A549 (cell line): ENCODE measurements around the gene GRIN2D. TPM values are rescaled to one million over a fixed set of nuclear protein-coding genes. Genes with fewer than 3 reads are reported as not detected.

Experiments used
- ATAC-seq, 2 experiments: fragments of 200-7000 bp in 1 of 2; fragments of >200 bp in 1 of 2; cut with Nextera tagmentation in 1 of 2; cut with Tn5 transposase in 1 of 2; 3 replicates each; pipeline versions ENCODE4 v1.8.0 to v1.9.1; 2018 to 2020; ENCODE audit warnings: mild to moderate bottlenecking in 1 of 2, moderate library complexity in 1 of 2
- CTCF ChIA-PET: fragments of 300-600 bp; sonication (Branson Sonifier 250); formaldehyde crosslinking; extraction: SDS; loops from one replicate; lab custom pipeline; 2021; ENCODE audit warnings: antibody characterized with exemption, inconsistent platforms; lab: Yijun Ruan, JAX
- POLR2A ChIA-PET: fragments of 350-600 bp; formaldehyde crosslinking; extraction: SDS; loops from one replicate; lab custom pipeline; 2021; ENCODE audit warnings: antibody characterized with exemption, inconsistent platforms; lab: Yijun Ruan, JAX
- DNase-seq, 2 experiments: peaks; one replicate each; pipeline versions ENCODE4 v3.0.0 to v3.0.0-alpha.2; 2011 to 2016; ENCODE audit warnings: low read depth in 1 of 2, low spot score in 1 of 2
- FAIRE-seq: peaks from 2 replicates; lab custom pipeline; 2011; peaks lifted over from hg19 to GRCh38; lab: Jason Lieb, UNC
- H3K27ac ChIP-seq, 2 experiments: fragments of >200 bp; sonication (Bioruptor Twin); formaldehyde crosslinking; 3 replicates each; pipeline ENCODE4 v1.5.1; 2016 to 2017
- H3K4me1 ChIP-seq: fragments of >200 bp; sonication (Bioruptor Twin); formaldehyde crosslinking; 3 replicates; pipeline ENCODE4 v1.6.1; 2016
- H3K4me2 ChIP-seq: fragments of >200 bp; sonication (Bioruptor Twin); formaldehyde crosslinking; 3 replicates; pipeline ENCODE4 v1.6.1; 2016
- H3K4me3 ChIP-seq: fragments of >200 bp; sonication (Bioruptor Twin); formaldehyde crosslinking; 3 replicates; pipeline ENCODE4 v1.5.1; 2016
- H3K9me3 ChIP-seq: fragments of >200 bp; sonication (Bioruptor Twin); formaldehyde crosslinking; 3 replicates; pipeline ENCODE4 v1.6.1; 2016
- BHLHE40 ChIP-seq: IDR thresholded peaks from 2 replicates; pipeline ENCODE4 v1.6.1; 2012; ENCODE audit warnings: low read depth, low read length, inconsistent platforms
- CBX2 ChIP-seq: fragments of 200-600 bp; sonication (generic); IDR thresholded peaks from 2 replicates; pipeline ENCODE4 v1.6.1; 2016; ENCODE audit warnings: low read depth, mild to moderate bottlenecking, borderline replicate concordance
- CBX8 ChIP-seq: fragments of 200-600 bp; sonication (generic); IDR thresholded peaks from 2 replicates; pipeline ENCODE4 v1.6.1; 2016
- CHD2 ChIP-seq: fragments of 150-350 bp; IDR thresholded peaks from 2 replicates; pipeline ENCODE4 v1.6.1; 2014; ENCODE audit warnings: low read length; ENCODE audit not compliant: partially characterized antibody
- E2F6 ChIP-seq: IDR thresholded peaks from 2 replicates; pipeline ENCODE4 v1.6.1; 2012; ENCODE audit warnings: low read depth, borderline replicate concordance
- EHMT2 ChIP-seq: fragments of 200-600 bp; sonication (generic); IDR thresholded peaks from 2 replicates; pipeline ENCODE4 v1.6.1; 2016; ENCODE audit warnings: antibody characterized with exemption, low read depth, mild to moderate bottlenecking, moderate library complexity
- ESRRA ChIP-seq: fragments of 150-350 bp; IDR thresholded peaks from 2 replicates; pipeline ENCODE4 v1.6.1; 2014; ENCODE audit warnings: mild to moderate bottlenecking, low read length, borderline replicate concordance
- HDAC2 ChIP-seq: fragments of 200-600 bp; sonication (generic); IDR thresholded peaks from 2 replicates; pipeline ENCODE4 v1.6.1; 2016
- HES2 ChIP-seq: fragments of >200 bp; sonication (Bioruptor Twin); formaldehyde crosslinking; IDR thresholded peaks from 2 replicates; pipeline ENCODE4 v1.6.1; 2016
- HEYL ChIP-seq: fragments of 250-450 bp; sonication (Bioruptor Pico); IDR thresholded peaks from 2 replicates; pipeline ENCODE4 v1.8.0; 2021; ENCODE audit warnings: mild to moderate bottlenecking, moderate library complexity
- HOXA7 ChIP-seq: fragments of 250-450 bp; sonication (Bioruptor Pico); IDR thresholded peaks from 2 replicates; pipeline ENCODE4 v1.5.0; 2020; ENCODE audit warnings: mild to moderate bottlenecking, moderate library complexity
- KDM1A ChIP-seq: fragments of 200-600 bp; sonication (generic); IDR thresholded peaks from 2 replicates; pipeline ENCODE4 v1.6.1; 2016; ENCODE audit warnings: low read depth, mild to moderate bottlenecking
- KDM5A ChIP-seq: fragments of 200-600 bp; sonication (generic); IDR thresholded peaks from 2 replicates; pipeline ENCODE4 v1.6.1; 2016; ENCODE audit warnings: antibody characterized with exemption, mild to moderate bottlenecking
- MYC ChIP-seq: IDR thresholded peaks from 2 replicates; pipeline ENCODE4 v1.6.1; 2012; ENCODE audit warnings: mild to moderate bottlenecking, inconsistent platforms, low read length, improper control_type of control experiment, borderline replicate concordance
- NFE2L2 ChIP-seq: fragments of 150-350 bp; conservative IDR thresholded peaks from 2 replicates; pipeline ENCODE4 v1.6.1; 2014; ENCODE audit warnings: low read length
- PHF8 ChIP-seq: fragments of 200-600 bp; sonication (generic); IDR thresholded peaks from 2 replicates; pipeline ENCODE4 v1.6.1; 2016; ENCODE audit warnings: low read depth, mild to moderate bottlenecking, antibody characterized with exemption, moderate library complexity, borderline replicate concordance
- POLR2A ChIP-seq: IDR thresholded peaks from 2 replicates; pipeline ENCODE4 v1.6.1; 2012; ENCODE audit warnings: mild to moderate bottlenecking, low read length
- POLR2AphosphoS2 ChIP-seq: conservative IDR thresholded peaks from 2 replicates; pipeline ENCODE4 v1.6.1; 2012; ENCODE audit warnings: low read length, improper control_type of control experiment, inconsistent platforms
- RCOR1 ChIP-seq: fragments of 150-350 bp; IDR thresholded peaks from 2 replicates; pipeline ENCODE4 v1.6.1; 2014; ENCODE audit warnings: antibody characterized with exemption, low read length, low read depth
- REST ChIP-seq: fragments of 200-600 bp; sonication (generic); IDR thresholded peaks from 2 replicates; pipeline ENCODE4 v1.6.1; 2016; ENCODE audit warnings: antibody characterized with exemption, mild to moderate bottlenecking, moderate library complexity
- SMC3 ChIP-seq: fragments of >200 bp; sonication (Bioruptor Twin); formaldehyde crosslinking; IDR thresholded peaks from 3 replicates; pipeline ENCODE4 v1.6.1; 2018; ENCODE audit warnings: inconsistent platforms
- TP53 ChIP-seq: fragments of 250-450 bp; sonication (Bioruptor Pico); IDR thresholded peaks from 2 replicates; pipeline ENCODE4 v1.5.0; 2021; ENCODE audit warnings: mild to moderate bottlenecking, moderate library complexity
- ZC3H11A ChIP-seq: fragments of 450-650 bp; IDR thresholded peaks from 2 replicates; pipeline ENCODE4 v1.6.1; 2014; ENCODE audit warnings: antibody characterized with exemption, mild to moderate bottlenecking
- ZNF302 ChIP-seq: fragments of 250-450 bp; sonication (Bioruptor Pico); IDR thresholded peaks from 2 replicates; pipeline ENCODE4 v1.9.0; 2021; ENCODE audit warnings: inconsistent platforms, mild to moderate bottlenecking, moderate library complexity
- WGBS: methylation state at CpG from one replicate; pipeline ENCODE4 v1.1.6; 2017; ENCODE audit errors: missing lambda C conversion rate; 5-methylcytosine and 5-hydroxymethylcytosine counted together
- polyA plus RNA-seq, 4 experiments: library from polyadenylated mRNA; depleted of rRNA in 3 of 4; stranded (reverse); fragments of >200 nt; fragmentation: RNase III in 1 of 4; extraction: RNeasy Plus Mini Kit Qiagen cat#74134 plus additional on column Dnase treatment in 1 of 4; gene quantifications; 2 replicates in 3 of 4; 3 replicates in 1 of 4; pipeline ENCODE4 v1.2.3, GENCODE V29; 2011 to 2017
- TF ChIP-seq, protein P1 (sequence below): IDR thresholded peaks from 2 replicates; pipeline ENCODE4 v1.6.1; 2012
- TF ChIP-seq, protein P2 (sequence below): fragments of 250-450 bp; sonication (Bioruptor Pico); IDR thresholded peaks from 2 replicates; pipeline ENCODE4 v1.5.0; 2021; ENCODE audit warnings: mild to moderate bottlenecking, moderate library complexity, borderline replicate concordance

GRIN2D gene
- polyA plus RNA-seq, 2 of the 4 experiments (the other 2 are of a cell fraction), result 2.6 to 6.3 TPM

GRCh38 chr19:48390188-48391099 is 3.0 kb upstream of the GRIN2D start (continued):
- TF ChIP-seq, protein P1, sequence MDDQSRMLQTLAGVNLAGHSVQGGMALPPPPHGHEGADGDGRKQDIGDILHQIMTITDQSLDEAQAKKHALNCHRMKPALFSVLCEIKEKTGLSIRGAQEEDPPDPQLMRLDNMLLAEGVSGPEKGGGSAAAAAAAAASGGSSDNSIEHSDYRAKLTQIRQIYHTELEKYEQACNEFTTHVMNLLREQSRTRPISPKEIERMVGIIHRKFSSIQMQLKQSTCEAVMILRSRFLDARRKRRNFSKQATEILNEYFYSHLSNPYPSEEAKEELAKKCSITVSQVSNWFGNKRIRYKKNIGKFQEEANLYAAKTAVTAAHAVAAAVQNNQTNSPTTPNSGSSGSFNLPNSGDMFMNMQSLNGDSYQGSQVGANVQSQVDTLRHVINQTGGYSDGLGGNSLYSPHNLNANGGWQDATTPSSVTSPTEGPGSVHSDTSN, result peak; percentile 23; the same call in 1 of the 2 replicates
- TF ChIP-seq CHD2 (no peak), REST (no peak), POLR2AphosphoS2 (no peak), CBX8 (no peak), NFE2L2 (no peak), RCOR1 (no peak)

- peak within 1 kb of the TSS; percentile 95 to 97 for H3K27ac ChIP-seq
- H3K4me2 ChIP-seq, result peak within 1 kb of the TSS; percentile 97
- ATAC-seq (peak; percentile 54 to 72), DNase-seq (peak; percentile 77 to 78), FAIRE-seq (no peak)
- peak within 1 kb of the TSS; percentile 97 for H3K4me3 ChIP-seq
- peaks cover 54% of the 10 kb centered on the region for H3K4me1 ChIP-seq
- ChIA-PET CTCF (interaction anchor here (0.5 to 2.4 kb wide), 69 partner anchors 8 to 396 kb away, joined by 3 to 54 read pairs (median 4); partner anchors contain the start of genes CA11, CARD8, EMP3 and FAM83E), POLR2A (interaction anchor here (0.5 to 2.1 kb wide), 18 partner anchors 8 to 290 kb away, joined by 3 to 12 read pairs (median 5); partner anchors contain the start of genes EMP3, RPL18, SPHK2 and SYNGR4)
- H3K9me3 ChIP-seq, result no peaks in the 10 kb centered on the region
- WGBS, result 2% methylated on average over 37 of the region's 42 CpGs
- TF ChIP-seq POLR2AphosphoS2 (no peak), KDM5A (no peak), MYC (no peak), POLR2A (peak; percentile 72), SMC3 (peak; percentile 60), HES2 (no peak), CHD2 (no peak), ZNF302 (CRISPR knock-in tag) (no peak), CBX2 (no peak), BHLHE40 (no peak), KDM1A (no peak), TP53 (CRISPR knock-in tag) (no peak), PHF8 (no peak), ZC3H11A (no peak), HOXA7 (no peak), ESRRA (no peak), HEYL (CRISPR knock-in tag) (no peak), E2F6 (0 out of 2 replicates have a peak, but pooled peaks have one; percentile 11), HDAC2 (no peak), EHMT2 (no peak), CBX8 (no peak)
- TF ChIP-seq, protein P2, sequence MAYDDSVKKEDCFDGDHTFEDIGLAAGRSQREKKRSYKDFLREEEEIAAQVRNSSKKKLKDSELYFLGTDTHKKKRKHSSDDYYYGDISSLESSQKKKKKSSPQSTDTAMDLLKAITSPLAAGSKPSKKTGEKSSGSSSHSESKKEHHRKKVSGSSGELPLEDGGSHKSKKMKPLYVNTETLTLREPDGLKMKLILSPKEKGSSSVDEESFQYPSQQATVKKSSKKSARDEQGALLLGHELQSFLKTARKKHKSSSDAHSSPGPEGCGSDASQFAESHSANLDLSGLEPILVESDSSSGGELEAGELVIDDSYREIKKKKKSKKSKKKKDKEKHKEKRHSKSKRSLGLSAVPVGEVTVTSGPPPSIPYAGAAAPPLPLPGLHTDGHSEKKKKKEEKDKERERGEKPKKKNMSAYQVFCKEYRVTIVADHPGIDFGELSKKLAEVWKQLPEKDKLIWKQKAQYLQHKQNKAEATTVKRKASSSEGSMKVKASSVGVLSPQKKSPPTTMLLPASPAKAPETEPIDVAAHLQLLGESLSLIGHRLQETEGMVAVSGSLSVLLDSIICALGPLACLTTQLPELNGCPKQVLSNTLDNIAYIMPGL, result no peak
- TF ChIP-seq, protein P1, result no peak
These were observed 2.1 kb upstream of the GRIN2D start, which contains the start of gene KDELR1 for GRCh38 chr19:48391100-48392005. Gene KDELR1, minus strand, starts transcription at chr19:48391551. Its CDS starts 193 bp downstream, at chr19:48391358.
